ENCODE measurements around the gene CDKAL1.

Gene CDKAL1

DNA sequence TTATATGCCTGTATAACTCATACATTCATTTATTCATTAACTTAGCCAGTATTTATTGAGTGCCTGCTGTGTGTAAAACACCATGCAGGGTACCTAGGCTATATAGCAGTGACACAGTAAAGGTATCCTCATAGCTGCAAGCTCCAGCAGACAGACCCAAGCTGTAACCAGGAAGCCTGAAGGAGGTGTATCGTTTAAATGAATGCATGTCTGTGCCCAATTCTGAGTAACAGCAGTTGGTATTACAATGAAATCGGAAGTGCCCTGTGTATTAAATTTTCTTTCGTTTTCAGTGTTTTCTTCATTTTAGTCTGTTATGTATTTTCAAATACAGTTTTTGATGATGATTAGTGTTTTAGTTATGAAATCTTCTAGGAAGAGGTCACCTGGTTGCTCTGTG is 573.5 kb downstream of the CDKAL1 start:
- no peak for DNase-seq (ENCODE audit: low spot score)

DNA sequence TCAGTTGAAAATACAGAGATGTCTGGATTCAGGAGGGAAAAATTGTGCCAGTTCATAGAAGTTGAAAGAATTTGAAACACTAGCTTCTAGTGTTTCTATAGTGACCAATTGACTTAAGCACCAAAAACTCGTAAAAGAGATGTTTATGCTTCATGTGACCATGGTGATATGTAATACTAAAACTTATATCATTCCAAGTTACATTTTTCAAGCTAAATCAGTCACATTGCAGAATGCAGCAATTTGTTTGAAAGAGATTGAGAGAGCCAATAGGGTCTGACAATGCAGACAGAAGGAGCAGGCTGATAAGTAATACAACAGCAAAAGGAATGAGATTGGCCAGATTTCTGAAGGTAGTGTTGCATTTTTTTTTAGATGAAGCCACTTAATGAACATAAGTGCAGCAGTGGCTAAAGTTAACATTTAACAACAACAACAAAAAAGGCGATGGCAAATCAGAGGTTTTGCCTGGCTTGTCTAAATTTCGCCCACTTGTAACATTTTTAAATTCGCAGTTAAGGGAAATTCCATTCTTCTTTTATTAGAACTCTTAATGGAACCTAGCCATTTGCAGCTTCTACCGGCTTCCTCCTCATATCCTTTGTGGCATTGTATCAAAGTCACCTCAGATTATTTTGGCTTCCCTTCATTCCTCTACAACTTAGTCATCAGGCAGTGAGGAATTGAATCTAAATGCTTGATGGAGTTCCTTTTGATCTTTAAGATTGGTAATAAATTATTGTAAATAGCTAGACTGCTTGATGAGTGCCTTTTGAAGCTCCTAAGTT is 575.3 kb downstream of the CDKAL1 start:
- DNase-seq (ENCODE audit: low spot score) = peak; percentile 23

- DNase-seq (ENCODE audit: low spot score) = no peak
Measured at GRCh38 chr6:21110684-21111083, 576.4 kb downstream of the CDKAL1 start.

GRCh38 chr6:21111093-21111725 is 577.0 kb downstream of the CDKAL1 start:
- DNase-seq (ENCODE audit: low spot score) = no peak

GRCh38 chr6:21115111-21115510 is 580.9 kb downstream of the CDKAL1 start:
- no peak for DNase-seq (ENCODE audit: low spot score)

DNA sequence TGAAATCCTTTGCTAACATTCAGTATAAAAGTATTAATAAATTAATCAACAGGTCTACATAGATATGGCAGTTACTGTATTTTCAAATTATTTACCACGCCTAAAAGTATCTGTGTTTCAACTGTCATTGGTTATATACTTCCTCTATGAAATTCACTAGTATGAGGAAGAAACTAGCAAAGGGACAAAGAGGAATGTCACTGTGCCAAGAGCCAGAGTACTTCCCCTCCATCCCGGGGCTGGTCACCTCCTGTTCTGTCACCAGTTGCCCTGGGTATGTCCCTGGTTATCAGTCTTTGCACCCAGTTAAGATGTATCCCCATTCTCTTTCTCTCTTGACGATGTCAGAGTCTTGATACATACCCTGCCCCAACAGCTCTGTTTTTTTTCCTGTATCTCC is 582.5 kb downstream of the CDKAL1 start:
- no peak for DNase-seq (ENCODE audit: low spot score)

DNA sequence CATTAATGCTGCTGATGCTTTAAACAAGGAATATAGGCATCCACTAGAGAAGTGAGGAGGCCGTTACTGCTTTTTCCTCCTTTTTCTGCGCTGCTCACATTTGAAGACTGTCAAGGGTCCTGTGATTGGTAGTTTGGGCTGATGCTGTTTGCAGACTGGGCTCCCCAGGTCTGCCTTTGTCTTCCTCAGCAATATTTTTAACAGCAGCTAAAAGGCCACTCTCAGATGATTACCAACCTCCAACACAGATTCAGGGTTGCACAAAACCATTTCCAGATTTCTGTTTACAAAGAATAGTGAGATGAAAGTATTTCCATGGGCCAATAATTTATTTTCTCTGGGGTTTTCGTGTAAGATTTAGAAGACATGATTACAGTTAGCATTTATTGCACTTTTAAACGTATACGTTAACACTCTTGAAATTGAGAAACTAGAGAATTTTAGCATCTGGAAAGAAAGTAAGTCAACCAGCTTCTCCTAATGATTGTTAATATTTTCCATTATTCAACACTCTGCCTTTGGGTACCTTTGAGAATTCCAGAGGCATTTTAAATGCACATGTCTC is 584.0 kb downstream of the CDKAL1 start:
- no peak for DNase-seq (ENCODE audit: low spot score)

GRCh38 chr6:21121636-21122136 is 587.4 kb downstream of the CDKAL1 start:
- no peak for DNase-seq (ENCODE audit: low spot score)

DNA sequence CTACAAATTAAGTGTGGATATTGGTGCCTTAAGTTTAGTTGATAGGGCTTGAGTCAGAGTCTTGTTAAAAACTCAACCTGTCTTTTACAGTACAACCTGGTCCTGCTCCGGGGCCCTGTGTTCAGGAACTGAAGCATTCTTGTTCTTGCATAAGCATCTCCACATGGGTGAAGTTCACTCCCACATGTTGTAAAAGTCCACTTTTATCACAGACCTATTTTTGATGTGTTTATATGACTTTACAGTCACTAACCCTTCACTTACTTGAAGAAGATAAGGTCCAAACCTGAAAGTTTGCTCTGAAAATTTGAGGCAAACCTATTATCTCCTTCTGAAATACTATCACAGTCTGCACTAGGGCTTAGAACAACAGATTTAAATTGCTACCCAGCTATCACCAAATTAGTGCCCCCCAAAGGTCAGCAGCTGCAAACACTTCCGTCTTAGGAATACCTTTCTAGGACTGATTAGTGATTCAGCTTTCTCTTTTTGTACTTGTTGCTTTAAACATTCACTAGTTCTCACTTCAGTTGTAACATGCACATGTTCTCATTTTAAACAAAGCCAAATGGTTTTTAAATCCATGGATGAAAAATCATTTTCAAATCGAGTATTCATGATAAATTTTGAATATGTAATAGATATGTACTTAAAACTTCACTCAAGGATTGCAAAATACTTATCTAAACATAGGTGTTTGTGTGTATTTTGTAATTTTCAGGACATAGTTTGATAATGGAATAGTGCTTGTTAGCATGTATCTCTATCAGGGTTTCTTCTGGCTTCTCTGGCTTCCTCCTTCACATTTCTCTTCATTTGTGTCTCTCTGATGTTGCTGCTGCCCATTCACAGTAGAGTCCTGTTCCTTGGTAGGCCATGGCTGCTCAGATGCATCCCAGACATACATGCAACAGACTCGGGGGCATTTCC is 589.5 kb downstream of the CDKAL1 start:
- DNase-seq (ENCODE audit: low spot score) = no peak

GRCh38 chr6:21128601-21129000 is 594.3 kb downstream of the CDKAL1 start:
- no peak for DNase-seq (ENCODE audit: low spot score)

GRCh38 chr6:21131406-21131805 is 597.1 kb downstream of the CDKAL1 start:
- DNase-seq (ENCODE audit: low spot score) = no peak

- DNase-seq (ENCODE audit: low spot score) = no peak
Measured at GRCh38 chr6:21132446-21132845, 598.2 kb downstream of the CDKAL1 start.

- no peak for DNase-seq (ENCODE audit: low spot score)
Measured at GRCh38 chr6:21132856-21133838, 598.9 kb downstream of the CDKAL1 start.

DNA sequence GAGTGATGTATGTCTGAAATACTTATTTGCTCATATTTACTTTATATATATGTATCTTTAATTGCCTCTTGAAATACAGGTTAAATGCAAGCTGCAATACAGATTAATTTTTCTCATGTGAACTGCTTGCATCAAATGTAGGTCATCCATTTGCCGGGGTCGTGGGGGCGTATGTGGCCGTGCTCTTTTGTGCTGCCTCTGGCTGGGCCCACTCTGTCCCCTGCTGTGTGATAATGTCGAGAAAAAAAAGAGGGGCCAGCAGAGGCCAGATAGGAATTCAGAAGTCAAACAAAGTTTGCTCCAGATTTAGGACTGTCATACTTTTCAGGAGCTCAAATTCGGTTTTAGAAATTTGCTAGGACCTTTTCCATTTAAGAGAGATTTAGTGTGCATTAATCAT is 599.6 kb downstream of the CDKAL1 start:
- DNase-seq (ENCODE audit: low spot score) = no peak

DNA sequence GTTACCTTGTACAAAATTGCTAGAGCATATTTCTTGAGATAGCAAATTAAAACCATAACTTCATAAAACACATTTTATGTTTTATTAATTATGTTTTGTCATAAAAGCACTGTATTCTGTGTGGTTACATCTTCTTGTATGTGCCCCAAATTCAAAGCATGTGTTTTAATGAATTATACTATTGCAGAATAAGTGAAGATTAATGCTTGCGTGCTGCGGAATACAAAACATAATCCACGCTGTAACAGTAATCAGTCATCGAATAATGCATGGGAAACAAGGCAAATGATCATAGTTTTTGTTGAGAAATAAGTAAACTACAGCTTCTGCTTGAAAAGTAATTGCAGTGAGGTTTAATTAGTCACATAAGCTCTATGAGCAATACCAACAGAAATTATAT is 600.1 kb downstream of the CDKAL1 start:
- DNase-seq (ENCODE audit: low spot score) = no peak

- no peak for DNase-seq (ENCODE audit: low spot score)
Measured at GRCh38 chr6:21135484-21136013, 601.3 kb downstream of the CDKAL1 start.

DNA sequence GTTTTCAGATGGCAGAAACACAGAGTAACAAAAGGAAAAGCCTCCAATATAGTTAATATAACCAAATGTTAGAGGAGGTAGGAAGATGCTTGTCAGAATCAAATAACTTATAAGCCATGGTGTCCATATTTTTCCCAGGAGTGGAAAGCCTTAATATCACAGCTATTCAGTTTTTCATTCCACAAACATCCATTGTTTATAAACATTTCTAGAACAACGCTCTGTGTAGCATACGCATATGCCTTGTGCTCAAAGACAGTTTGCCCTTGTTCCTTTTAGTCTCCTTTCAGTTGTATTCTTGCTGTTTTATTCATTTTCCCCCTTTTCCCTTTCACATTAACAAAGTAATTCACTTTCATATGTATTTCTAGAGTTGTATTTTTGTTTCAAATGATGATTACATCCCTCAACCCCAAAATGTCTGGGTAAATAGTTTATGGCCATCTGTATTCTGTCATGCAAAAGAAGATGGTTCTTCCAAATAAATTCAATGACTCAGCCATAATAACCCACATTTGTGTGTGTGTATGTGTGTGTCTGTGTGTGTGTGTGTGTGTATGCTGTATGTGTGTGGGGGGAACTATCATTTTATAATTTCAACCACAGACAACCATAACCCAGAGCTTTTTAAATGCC is 603.6 kb downstream of the CDKAL1 start:
- DNase-seq (ENCODE audit: low spot score) = no peak

- DNase-seq (ENCODE audit: low spot score) = no peak
Measured at GRCh38 chr6:21138336-21139069, 604.2 kb downstream of the CDKAL1 start.

DNA sequence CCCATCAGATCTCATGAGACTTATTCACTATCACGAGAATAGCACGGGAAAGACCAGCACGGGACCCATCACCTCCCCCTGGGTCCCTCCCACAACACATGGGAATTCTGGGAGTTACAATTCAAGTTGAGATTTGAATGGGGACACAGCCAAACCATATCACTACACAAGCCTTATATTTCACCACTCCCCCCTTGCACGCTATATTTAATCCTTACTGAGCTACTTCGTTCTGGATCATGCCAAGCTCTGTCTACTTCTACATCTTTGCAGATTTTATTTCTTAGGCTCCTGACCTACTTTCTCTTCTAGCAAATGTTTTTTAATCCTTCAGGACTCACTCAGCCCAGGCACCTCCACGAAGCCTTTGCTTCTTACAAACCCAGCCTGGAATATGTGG is 606.7 kb downstream of the CDKAL1 start:
- no peak for DNase-seq (ENCODE audit: low spot score)
